H9 (cell line): Measurements from ENCODE around the gene DNM2. TPM values are rescaled to one million over a fixed set of nuclear protein-coding genes. Genes with fewer than 3 reads are reported as not detected.

ENCODE experiments used
- DNase-seq: peaks from one replicate; pipeline ENCODE4 v3.0.0-alpha.2; 2017
- H2AFZ ChIP-seq: one replicate; pipeline ENCODE4 v1.6.1; 2013; ENCODE audit warnings: mild to moderate bottlenecking, low read length, control low read depth, moderate library complexity
- H2AK5ac ChIP-seq: 2 replicates; pipeline ENCODE4 v1.6.1; 2013; ENCODE audit warnings: low read length, control low read depth, mixed read lengths; ENCODE audit not compliant: insufficient read length
- H2BK120ac ChIP-seq: one replicate; pipeline ENCODE4 v1.6.1; 2013; ENCODE audit warnings: low read depth, mild to moderate bottlenecking, low read length, control low read depth, inconsistent platforms; ENCODE audit not compliant: poor library complexity, severe bottlenecking
- H2BK12ac ChIP-seq: 2 replicates; pipeline ENCODE4 v1.6.1; 2013; ENCODE audit warnings: low read length, control low read depth, mixed read lengths, low read depth; ENCODE audit not compliant: insufficient read length
- H2BK15ac ChIP-seq: 2 replicates; pipeline ENCODE4 v1.6.1; 2013; ENCODE audit warnings: low read depth, low read length, control low read depth
- H2BK20ac ChIP-seq: one replicate; pipeline ENCODE4 v1.6.1; 2013; ENCODE audit warnings: low read depth, mild to moderate bottlenecking, low read length, control low read depth, inconsistent platforms; ENCODE audit not compliant: poor library complexity, severe bottlenecking
- H2BK5ac ChIP-seq: 2 replicates; pipeline ENCODE4 v1.6.1; 2013; ENCODE audit warnings: low read length, control low read depth, mixed read lengths; ENCODE audit not compliant: insufficient read length
- H3K14ac ChIP-seq: 2 replicates; pipeline ENCODE4 v1.6.1; 2013; ENCODE audit warnings: low read length, control low read depth; ENCODE audit not compliant: insufficient read depth
- H3K18ac ChIP-seq: 2 replicates; pipeline ENCODE4 v1.6.1; 2013; ENCODE audit warnings: low read depth, mild to moderate bottlenecking, mixed read lengths, low read length, control low read depth; ENCODE audit not compliant: insufficient read length
- H3K23ac ChIP-seq: 2 replicates; pipeline ENCODE4 v1.6.1; 2013; ENCODE audit warnings: low read length, control low read depth, mixed read lengths, low read depth; ENCODE audit not compliant: insufficient read length
- H3K23me2 ChIP-seq: 2 replicates; pipeline ENCODE4 v1.6.1; 2013; ENCODE audit warnings: low read depth, mild to moderate bottlenecking, mixed read lengths, low read length, control low read depth; ENCODE audit not compliant: insufficient read length, poor library complexity, severe bottlenecking
- H3K27ac ChIP-seq: 2 replicates; pipeline ENCODE4 v1.5.1; 2013; ENCODE audit warnings: low read length, control low read depth, mixed read lengths, low read depth; ENCODE audit not compliant: insufficient read length
- H3K27me3 ChIP-seq: 2 replicates; pipeline ENCODE4 v1.6.1; 2013; ENCODE audit warnings: low read length, control low read depth, inconsistent platforms; ENCODE audit not compliant: insufficient read depth
- H3K4ac ChIP-seq: 2 replicates; pipeline ENCODE4 v1.6.1; 2013; ENCODE audit warnings: low read depth, mild to moderate bottlenecking, control low read depth, inconsistent platforms, low read length, moderate library complexity
- H3K4me1 ChIP-seq: 2 replicates; pipeline ENCODE4 v1.6.1; 2013; ENCODE audit warnings: low read length, control low read depth, inconsistent platforms; ENCODE audit not compliant: insufficient read depth
- H3K4me2 ChIP-seq: 2 replicates; pipeline ENCODE4 v1.6.1; 2013; ENCODE audit warnings: low read length, control low read depth, mixed read lengths; ENCODE audit not compliant: insufficient read length, insufficient read depth
- H3K56ac ChIP-seq: 2 replicates; pipeline ENCODE4 v1.6.1; 2013; ENCODE audit warnings: low read depth, mild to moderate bottlenecking, mixed read lengths, low read length, control low read depth; ENCODE audit not compliant: insufficient read length
- H3K79me1 ChIP-seq: 2 replicates; pipeline ENCODE4 v1.6.1; 2013; ENCODE audit warnings: low read depth, mild to moderate bottlenecking, moderate library complexity, low read length, control low read depth, inconsistent platforms; ENCODE audit not compliant: insufficient read depth, poor library complexity, severe bottlenecking
- H3K79me2 ChIP-seq: 2 replicates; pipeline ENCODE4 v1.6.1; 2013; ENCODE audit warnings: low read length, control low read depth, inconsistent platforms; ENCODE audit not compliant: insufficient read depth
- H3K9ac ChIP-seq: 2 replicates; pipeline ENCODE4 v1.6.1; 2013; ENCODE audit warnings: low read length, control low read depth, mixed read lengths; ENCODE audit not compliant: insufficient read length; ENCODE audit errors: extremely low read depth
- H3K9me3 ChIP-seq: one replicate; pipeline ENCODE4 v1.6.1; 2013; ENCODE audit warnings: low read depth, low read length, inconsistent platforms; ENCODE audit not compliant: control insufficient read depth
- H3T11ph ChIP-seq: one replicate; pipeline ENCODE4 v1.6.1; 2013; ENCODE audit warnings: mild to moderate bottlenecking, low read length, control low read depth, inconsistent platforms
- H4K20me1 ChIP-seq: one replicate; pipeline ENCODE4 v1.6.1; 2013; ENCODE audit not compliant: control insufficient read depth, insufficient read length, insufficient read depth
- H4K5ac ChIP-seq: 2 replicates; pipeline ENCODE4 v1.6.1; 2013; ENCODE audit warnings: low read depth, mild to moderate bottlenecking, mixed read lengths, low read length, control low read depth; ENCODE audit not compliant: insufficient read length
- H4K8ac ChIP-seq: replicated peaks from 2 replicates; pipeline ENCODE4 v1.6.1; 2013; ENCODE audit warnings: low read length, control low read depth, mixed read lengths, low read depth; ENCODE audit not compliant: insufficient read length
- H4K91ac ChIP-seq: 2 replicates; pipeline ENCODE4 v1.6.1; 2013; ENCODE audit warnings: low read depth, mild to moderate bottlenecking, moderate library complexity, mixed read lengths, low read length, control low read depth; ENCODE audit not compliant: insufficient read length
- H3K27ac Mint-ChIP-seq, 3 experiments: 2 replicates in 2 of 3; 3 replicates in 1 of 3; pipeline ENCODE4 v1.8.0; 2020 to 2021; ENCODE audit warnings: mixed read lengths in 3 of 3, mild to moderate bottlenecking in 1 of 3, moderate library complexity in 1 of 3
- H3K27me3 Mint-ChIP-seq: 2 replicates; pipeline ENCODE4 v1.8.0; 2021; ENCODE audit warnings: low read depth, mild to moderate bottlenecking, moderate library complexity, mixed read lengths
- H3K36me3 Mint-ChIP-seq, 3 experiments: 2 replicates in 2 of 3; 3 replicates in 1 of 3; pipeline ENCODE4 v1.8.0; 2020 to 2021; ENCODE audit warnings: low read depth in 3 of 3, mixed read lengths in 3 of 3; ENCODE audit not compliant: insufficient read depth in 1 of 3
- H3K4me1 Mint-ChIP-seq, 2 experiments: 2 replicates each; pipeline ENCODE4 v1.8.0; 2020; ENCODE audit warnings: mixed read lengths in 2 of 2
- H3K4me3 Mint-ChIP-seq, 2 experiments: 2 replicates in 1 of 2; 3 replicates in 1 of 2; pipeline ENCODE4 v1.8.0; 2020 to 2021; ENCODE audit warnings: mild to moderate bottlenecking in 2 of 2, mixed read lengths in 2 of 2, moderate library complexity in 1 of 2
- H3K9me3 Mint-ChIP-seq, 2 experiments: 2 replicates in 1 of 2; 3 replicates in 1 of 2; pipeline ENCODE4 v1.8.0; 2020; ENCODE audit warnings: mild to moderate bottlenecking in 2 of 2, mixed read lengths in 2 of 2, moderate library complexity in 1 of 2
- CTCF ChIP-seq: fragments of 200-600 bp; sonication (generic); conservative IDR thresholded peaks from 3 replicates; pipeline ENCODE4 v1.8.0; 2021; ENCODE audit warnings: antibody characterized with exemption, mild to moderate bottlenecking
- WGBS: extraction: QIAGEN DNeasy Blood & Tissue Kit; methylation state at CpG from one replicate; pipeline ENCODE4 v1.1.7; 2013; ENCODE audit warnings: missing lambda C conversion rate, low lambda C conversion rate, mixed read lengths; ENCODE audit not compliant: insufficient read length; ENCODE audit errors: extremely low coverage; 5-methylcytosine and 5-hydroxymethylcytosine counted together
- total RNA-seq: library from RNA; stranded (reverse); gene quantifications from 2 replicates; pipeline ENCODE4 v1.2.1, GENCODE V29; 2021

The DNM2 gene
- total RNA-seq, 1 experiment from 2014 or later: 152 TPM

- Histone ChIP-seq H3K79me2 (peaks cover 34% of the 10 kb centered on the region; the same call in 1 of the 2 replicates), H4K20me1 (peaks cover 2% of the 10 kb centered on the region), H3T11ph (no peak overlapping the region)
Measured at GRCh38 chr19:10725415-10725814, 7.5 kb downstream of the DNM2 start.

More at GRCh38 chr19:10725415-10725814, 7.5 kb downstream of the DNM2 start:
- Histone ChIP-seq H3K23me2 (no peaks in the 10 kb centered on the region), H2BK120ac (no peak overlapping the region), H2AFZ (no peak overlapping the region), H3K14ac (no peak overlapping the region), H3K56ac (no peak overlapping the region), H3K23ac (no peak overlapping the region), H2BK20ac (no peak overlapping the region), H3K4ac (no peak overlapping the region), H2AK5ac (no peak overlapping the region), H4K5ac (no peak overlapping the region), H3K9me3 (no peaks in the 10 kb centered on the region), H2BK15ac (no peak overlapping the region), H2BK12ac (no peak overlapping the region), H3K27me3 (no peaks in the 10 kb centered on the region), H4K8ac (no peak overlapping the region), H3K27ac (no peak overlapping the region), H3K4me2 (no peak overlapping the region), H3K79me1 (peaks cover 10% of the 10 kb centered on the region), H3K18ac (no peak overlapping the region), H2BK5ac (no peak overlapping the region), H3K9ac (no peak overlapping the region), H4K91ac (no peak overlapping the region), H3K4me1 (no peaks in the 10 kb centered on the region)
- Mint-ChIP-seq H3K4me3 (no peak overlapping the region), H3K27me3 (no peaks in the 10 kb centered on the region), H3K27ac (no peak overlapping the region), H3K36me3 (peaks cover 5 to 14% (median 6%) of the 10 kb centered on the region in 3 experiments; a peak in 5 of 7 replicates), H3K9me3 (no peaks in the 10 kb centered on the region), H3K4me1 (peaks cover 0 to 3% of the 10 kb centered on the region in 2 experiments; a peak in 2 of 4 replicates)
- no CpG with 5 or more reads among the region's 4 CpGs for WGBS
- TF ChIP-seq CTCF: no peak
- no peak for DNase-seq
